ENCODE measurements around the gene PPM1L. TPM values are rescaled to one million over a fixed set of nuclear protein-coding genes. Genes with fewer than 3 reads are reported as not detected.

Gene PPM1L
- polyA plus RNA-seq, 1 experiment: 0.66 TPM

DNA sequence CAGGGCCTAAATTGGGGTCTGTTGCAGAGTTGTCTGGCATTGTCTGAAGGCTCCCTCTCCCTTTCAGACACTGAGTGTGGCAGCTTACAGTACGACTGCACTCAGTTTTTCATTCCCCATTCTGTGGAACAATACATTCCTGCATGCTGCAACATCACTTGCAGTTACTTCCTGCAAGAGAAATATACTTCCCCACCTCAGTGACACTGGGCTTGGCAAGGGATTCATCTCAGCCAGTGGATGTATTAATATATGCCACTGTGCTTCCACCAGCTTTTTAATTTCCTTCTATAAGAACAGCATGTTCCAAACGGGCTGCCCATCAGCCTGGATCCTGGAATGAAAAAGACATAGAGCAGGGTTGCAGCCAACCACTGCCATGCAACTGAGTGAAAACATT lies 326.0 kb downstream of the PPM1L start:
- H3K4me3 ChIP-seq (ENCODE audit: low read depth, low read length): no peak overlapping the region
- no peaks in the 10 kb centered on the region; the same call in 1 of the 2 replicates for H3K36me3 ChIP-seq (ENCODE audit: control insufficient read depth, insufficient read depth, low read length)
- no peaks in the 10 kb centered on the region for H3K27me3 ChIP-seq (ENCODE audit: control insufficient read depth, insufficient read depth, low read length)
- ChIA-PET POLR2A (no interaction called here), CTCF (interaction anchor here (1.4 kb wide), 1 partner anchor 15 kb away, joined by 4 read pairs; no protein-coding TSS in a partner anchor)
- TF ChIP-seq, protein P1, sequence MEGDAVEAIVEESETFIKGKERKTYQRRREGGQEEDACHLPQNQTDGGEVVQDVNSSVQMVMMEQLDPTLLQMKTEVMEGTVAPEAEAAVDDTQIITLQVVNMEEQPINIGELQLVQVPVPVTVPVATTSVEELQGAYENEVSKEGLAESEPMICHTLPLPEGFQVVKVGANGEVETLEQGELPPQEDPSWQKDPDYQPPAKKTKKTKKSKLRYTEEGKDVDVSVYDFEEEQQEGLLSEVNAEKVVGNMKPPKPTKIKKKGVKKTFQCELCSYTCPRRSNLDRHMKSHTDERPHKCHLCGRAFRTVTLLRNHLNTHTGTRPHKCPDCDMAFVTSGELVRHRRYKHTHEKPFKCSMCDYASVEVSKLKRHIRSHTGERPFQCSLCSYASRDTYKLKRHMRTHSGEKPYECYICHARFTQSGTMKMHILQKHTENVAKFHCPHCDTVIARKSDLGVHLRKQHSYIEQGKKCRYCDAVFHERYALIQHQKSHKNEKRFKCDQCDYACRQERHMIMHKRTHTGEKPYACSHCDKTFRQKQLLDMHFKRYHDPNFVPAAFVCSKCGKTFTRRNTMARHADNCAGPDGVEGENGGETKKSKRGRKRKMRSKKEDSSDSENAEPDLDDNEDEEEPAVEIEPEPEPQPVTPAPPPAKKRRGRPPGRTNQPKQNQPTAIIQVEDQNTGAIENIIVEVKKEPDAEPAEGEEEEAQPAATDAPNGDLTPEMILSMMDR (IDR thresholded peaks at IDR 0.05; ENCODE audit: insufficient read depth, low read depth, low read length): no peak
- no peak for DNase-seq (ENCODE audit: low read depth)

DNA sequence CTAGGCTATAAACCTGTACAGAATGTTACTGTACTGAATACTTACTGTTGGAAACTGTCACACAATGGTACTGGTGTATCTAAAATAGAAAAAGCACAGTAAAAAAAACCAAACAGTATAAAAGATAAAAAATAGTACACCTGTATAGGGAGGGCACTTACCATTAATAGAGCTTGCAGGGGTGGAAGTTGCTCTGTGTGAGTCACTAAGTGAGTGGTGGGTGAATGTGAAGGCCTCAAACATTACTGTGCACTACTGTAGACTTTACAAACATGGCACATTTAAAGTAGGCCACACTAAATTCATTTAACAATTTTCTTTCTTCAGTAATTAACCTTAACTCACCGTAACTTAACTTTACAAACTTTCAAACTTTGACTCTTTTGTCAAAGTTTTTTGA lies 327.1 kb downstream of the PPM1L start:
- no peak for DNase-seq (ENCODE audit: low read depth)
- POLR2A ChIA-PET: no interaction called here
- Histone ChIP-seq H3K27me3 (ENCODE audit: control insufficient read depth, insufficient read depth, low read length) (no peaks in the 10 kb centered on the region), H3K4me3 (ENCODE audit: low read depth, low read length) (no peak overlapping the region), H3K36me3 (ENCODE audit: control insufficient read depth, insufficient read depth, low read length) (no peaks in the 10 kb centered on the region; the same call in 1 of the 2 replicates)
- TF ChIP-seq, protein P1 (IDR thresholded peaks at IDR 0.05; ENCODE audit: insufficient read depth, low read depth, low read length): no peak
- CTCF ChIA-PET: interaction anchor here (1.4 kb wide), 1 partner anchor 14 kb away, joined by 4 read pairs; no protein-coding TSS in a partner anchor

DNA sequence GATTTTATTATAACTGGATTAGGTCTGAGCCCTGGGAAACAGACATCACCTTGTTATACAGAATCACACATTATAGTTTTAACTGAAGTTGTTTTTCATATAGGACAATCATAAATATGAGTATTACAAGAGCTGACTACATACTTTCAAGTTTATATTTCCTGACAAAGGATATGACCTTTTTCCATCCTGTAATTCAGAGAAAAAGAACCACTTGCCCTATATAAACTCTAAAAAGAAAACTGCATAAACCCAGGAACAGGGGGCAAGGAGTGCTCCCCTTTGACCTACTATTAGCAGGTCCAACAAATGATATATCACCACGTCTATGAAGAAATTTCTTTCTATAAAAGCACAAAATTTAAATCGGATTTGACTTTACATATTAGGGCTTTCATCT lies 328.2 kb downstream of the PPM1L start:
- TF ChIP-seq, protein P1 (IDR thresholded peaks at IDR 0.05; ENCODE audit: insufficient read depth, low read depth, low read length): no peak
- ChIA-PET CTCF (no interaction called here), POLR2A (no interaction called here)
- no peak overlapping the region for H3K4me3 ChIP-seq (ENCODE audit: low read depth, low read length)
- H3K27me3 ChIP-seq (ENCODE audit: control insufficient read depth, insufficient read depth, low read length): no peaks in the 10 kb centered on the region
- DNase-seq (ENCODE audit: low read depth): no peak
- no peaks in the 10 kb centered on the region; the same call in 1 of the 2 replicates for H3K36me3 ChIP-seq (ENCODE audit: control insufficient read depth, insufficient read depth, low read length)

DNA sequence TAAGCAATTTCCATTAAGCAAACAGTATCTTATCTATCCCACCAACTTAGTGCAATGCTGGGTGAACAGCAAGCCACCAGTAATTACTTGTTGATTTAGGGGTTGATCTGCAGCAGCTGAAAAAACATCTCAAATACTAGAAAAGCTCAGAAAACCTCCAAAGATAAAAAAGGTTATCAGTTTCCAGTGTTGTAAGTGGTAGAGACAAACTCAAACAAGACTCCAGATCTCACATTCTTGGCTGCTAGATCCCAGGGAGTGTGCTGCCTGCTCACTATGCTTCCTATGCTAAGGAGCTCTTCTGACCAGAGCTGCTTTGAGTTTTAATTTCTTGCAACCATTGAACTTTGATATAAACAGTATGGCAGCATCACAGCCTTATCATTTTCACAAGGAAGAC lies 337.9 kb downstream of the PPM1L start:
- Histone ChIP-seq H3K4me3 (ENCODE audit: low read depth, low read length) (no peak overlapping the region), H3K36me3 (ENCODE audit: control insufficient read depth, insufficient read depth, low read length) (no peaks in the 10 kb centered on the region), H3K27me3 (ENCODE audit: control insufficient read depth, insufficient read depth, low read length) (no peaks in the 10 kb centered on the region)
- TF ChIP-seq, protein P1 (IDR thresholded peaks at IDR 0.05; ENCODE audit: insufficient read depth, low read depth, low read length): no peak
- CTCF ChIA-PET: no interaction called here
- DNase-seq (ENCODE audit: low read depth): no peak
- POLR2A ChIA-PET: no interaction called here

DNA sequence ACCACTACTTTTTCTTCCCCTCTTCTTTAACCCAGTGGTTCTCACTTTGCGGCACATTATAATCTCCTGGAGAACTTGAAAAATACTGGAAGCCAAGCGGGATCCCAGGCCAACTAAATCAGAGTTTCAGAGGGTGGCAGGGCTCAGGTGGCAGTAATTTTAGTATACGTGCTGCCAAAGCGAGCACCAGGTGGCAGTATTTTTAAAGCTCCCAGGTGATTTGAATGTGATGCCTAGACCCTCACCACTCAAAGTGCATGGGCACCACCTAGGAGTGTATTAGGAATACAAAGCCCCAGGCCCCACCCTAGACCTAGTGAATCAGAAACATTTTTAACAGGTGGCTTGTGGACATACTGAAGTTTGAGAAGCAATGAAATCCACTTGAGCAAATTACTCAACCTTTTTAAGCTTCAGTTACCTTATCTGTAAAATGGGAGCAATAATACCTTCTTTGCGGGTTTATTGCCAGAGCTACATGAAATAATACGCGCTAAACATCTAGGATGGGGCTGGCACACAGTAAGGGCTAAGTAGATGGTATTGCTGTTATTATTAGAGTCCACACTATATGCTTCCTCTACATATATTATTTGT lies 340.8 kb downstream of the PPM1L start:
- Histone ChIP-seq H3K36me3 (ENCODE audit: control insufficient read depth, insufficient read depth, low read length) (no peaks in the 10 kb centered on the region), H3K4me3 (ENCODE audit: low read depth, low read length) (no peak overlapping the region), H3K27me3 (ENCODE audit: control insufficient read depth, insufficient read depth, low read length) (no peaks in the 10 kb centered on the region)
- CTCF ChIA-PET: interaction anchor here (0.9 to 2.4 kb wide), 3 partner anchors 14 to 178 kb away, joined by 3 to 7 read pairs (median 4); no protein-coding TSS in a partner anchor
- no peak for DNase-seq (ENCODE audit: low read depth)
- POLR2A ChIA-PET: no interaction called here
- TF ChIP-seq, protein P1 (IDR thresholded peaks at IDR 0.05; ENCODE audit: insufficient read depth, low read depth, low read length): peak; percentile 32; the same call in 1 of the 2 replicates
